Mucosa of stomach (tissue), 1 donor: ENCODE measurements around the gene IER5.
"Not testable (repeated sequence)": the region's sequence is repeated elsewhere in the genome, so short reads cannot be mapped to it uniquely, and the experiment has no call there.

Source experiments
- H3K27me3 ChIP-seq: one replicate; pipeline ENCODE4 v1.7.0; 2013; ENCODE audit warnings: mild to moderate bottlenecking, low read length; ENCODE audit not compliant: control insufficient read depth, insufficient read depth
- H3K36me3 ChIP-seq: one replicate; pipeline ENCODE4 v1.7.0; 2013; ENCODE audit warnings: low read length; ENCODE audit not compliant: control insufficient read depth, insufficient read depth
- H3K4me1 ChIP-seq: one replicate; pipeline ENCODE4 v1.7.0; 2013; ENCODE audit warnings: mild to moderate bottlenecking, low read length; ENCODE audit not compliant: control insufficient read depth, insufficient read depth
- H3K4me3 ChIP-seq: one replicate; pipeline ENCODE4 v1.7.0; 2013; ENCODE audit warnings: low read length
- H3K9ac ChIP-seq: one replicate; pipeline ENCODE4 v1.7.0; 2013; ENCODE audit warnings: mild to moderate bottlenecking, low read length, moderate library complexity
- H3K9me3 ChIP-seq: one replicate; pipeline ENCODE4 v1.7.0; 2013; ENCODE audit warnings: mild to moderate bottlenecking, low read length, moderate library complexity; ENCODE audit not compliant: control insufficient read depth
- donor health status: Pancreatic carcinoma.

The IER5 gene

GRCh38 chr1:181112071-181112929 is 23.8 kb downstream of the IER5 start:
- H3K36me3 ChIP-seq: no peaks in the 10 kb centered on the region
- no peaks in the 10 kb centered on the region for H3K27me3 ChIP-seq
- H3K9ac ChIP-seq: no peak overlapping the region
- H3K4me1 ChIP-seq: peaks cover 23% of the 10 kb centered on the region
- no peaks in the 10 kb centered on the region for H3K9me3 ChIP-seq
- no peak overlapping the region for H3K4me3 ChIP-seq

GRCh38 chr1:181113059-181113641 is 24.6 kb downstream of the IER5 start:
- H3K9me3 ChIP-seq: no peaks in the 10 kb centered on the region
- H3K36me3 ChIP-seq: no peaks in the 10 kb centered on the region
- H3K4me1 ChIP-seq: peaks cover 27% of the 10 kb centered on the region
- H3K27me3 ChIP-seq: no peaks in the 10 kb centered on the region
- H3K4me3 ChIP-seq: no peak overlapping the region
- H3K9ac ChIP-seq: no peak overlapping the region

DNA sequence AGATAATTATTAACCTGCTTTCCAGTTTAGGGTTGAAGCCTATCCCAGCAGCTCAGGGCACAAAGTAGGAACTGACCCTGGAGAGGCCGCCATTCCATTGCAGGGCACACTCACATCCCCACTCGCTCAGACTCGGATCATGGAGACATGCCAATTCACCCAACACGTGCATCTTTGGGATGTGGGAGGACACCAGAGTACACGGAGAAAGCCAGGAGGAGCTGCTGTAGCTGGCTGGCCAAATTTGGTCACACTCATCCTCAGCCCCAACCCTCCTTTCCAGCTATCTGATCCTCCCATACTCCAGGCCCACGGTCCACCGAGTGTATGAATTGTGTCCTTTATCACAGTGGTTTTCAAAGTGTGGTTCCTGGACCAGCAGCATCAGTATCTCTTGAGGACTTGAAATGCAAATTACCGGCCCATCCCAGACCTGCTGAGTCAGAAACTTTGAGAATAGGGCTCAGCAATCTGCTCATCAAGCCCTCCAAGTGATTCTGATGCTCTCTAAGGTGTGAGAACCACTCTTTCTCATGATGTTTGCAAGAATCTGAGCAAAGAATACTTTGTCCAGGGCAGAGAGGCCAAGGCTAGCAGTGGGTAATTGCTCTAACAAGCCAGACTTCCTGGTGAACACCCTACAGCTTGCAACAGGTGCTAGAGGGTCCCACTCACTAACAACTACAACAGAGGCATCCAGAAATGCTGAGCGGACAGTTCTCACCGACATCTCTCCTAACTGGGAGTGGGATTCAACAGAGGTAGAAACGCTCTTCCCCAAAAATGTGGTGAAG is 26.3 kb downstream of the IER5 start:
- no peak overlapping the region for H3K9ac ChIP-seq
- no peak overlapping the region for H3K4me3 ChIP-seq
- H3K27me3 ChIP-seq: no peaks in the 10 kb centered on the region
- H3K4me1 ChIP-seq: peaks cover 28% of the 10 kb centered on the region
- no peaks in the 10 kb centered on the region for H3K36me3 ChIP-seq
- no peaks in the 10 kb centered on the region for H3K9me3 ChIP-seq

GRCh38 chr1:181115368-181115684 is 26.8 kb downstream of the IER5 start:
- Histone ChIP-seq H3K4me3 (no peak overlapping the region), H3K27me3 (no peaks in the 10 kb centered on the region), H3K9ac (no peak overlapping the region), H3K4me1 (peaks cover 28% of the 10 kb centered on the region), H3K9me3 (no peaks in the 10 kb centered on the region), H3K36me3 (no peaks in the 10 kb centered on the region)

- H3K36me3 ChIP-seq, H3K4me3 ChIP-seq, H3K9ac ChIP-seq, H3K27me3 ChIP-seq, H3K9me3 ChIP-seq: not testable (repeated sequence)
- peaks cover 31% of the 10 kb centered on the region for H3K4me1 ChIP-seq
Observed at GRCh38 chr1:181115971-181116370, 27.5 kb downstream of the IER5 start.

DNA sequence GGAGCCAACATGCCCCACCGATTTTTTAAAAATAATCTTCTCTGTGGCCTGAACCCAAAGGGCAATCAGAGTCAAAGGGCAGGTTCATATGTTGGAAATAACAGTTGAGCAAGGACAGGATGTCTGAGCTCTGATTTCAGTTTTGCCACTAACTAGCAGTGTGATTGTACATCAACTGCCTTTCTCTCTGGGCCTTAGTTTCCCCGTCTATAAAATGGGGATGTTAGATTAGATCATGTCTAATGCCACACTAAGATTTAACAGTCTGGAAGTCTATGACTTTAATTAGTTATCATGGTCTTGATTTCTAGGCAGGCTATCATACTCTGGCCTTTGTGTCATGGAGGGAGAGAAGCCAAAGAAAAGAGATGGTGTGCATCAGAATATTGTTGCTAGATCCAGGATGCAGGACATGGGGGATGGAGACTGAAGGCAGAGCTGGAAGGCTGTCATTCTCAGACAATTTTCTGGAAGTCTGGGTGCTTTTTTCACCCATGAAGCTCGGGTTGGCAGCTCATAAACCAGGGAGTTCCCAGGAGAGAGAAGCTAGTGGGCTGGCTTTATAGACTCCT is 28.4 kb downstream of the IER5 start:
- no peak overlapping the region for H3K9ac ChIP-seq
- no peak overlapping the region for H3K4me3 ChIP-seq
- H3K9me3 ChIP-seq: no peaks in the 10 kb centered on the region
- no peaks in the 10 kb centered on the region for H3K27me3 ChIP-seq
- peaks cover 29% of the 10 kb centered on the region for H3K4me1 ChIP-seq
- no peaks in the 10 kb centered on the region for H3K36me3 ChIP-seq

DNA sequence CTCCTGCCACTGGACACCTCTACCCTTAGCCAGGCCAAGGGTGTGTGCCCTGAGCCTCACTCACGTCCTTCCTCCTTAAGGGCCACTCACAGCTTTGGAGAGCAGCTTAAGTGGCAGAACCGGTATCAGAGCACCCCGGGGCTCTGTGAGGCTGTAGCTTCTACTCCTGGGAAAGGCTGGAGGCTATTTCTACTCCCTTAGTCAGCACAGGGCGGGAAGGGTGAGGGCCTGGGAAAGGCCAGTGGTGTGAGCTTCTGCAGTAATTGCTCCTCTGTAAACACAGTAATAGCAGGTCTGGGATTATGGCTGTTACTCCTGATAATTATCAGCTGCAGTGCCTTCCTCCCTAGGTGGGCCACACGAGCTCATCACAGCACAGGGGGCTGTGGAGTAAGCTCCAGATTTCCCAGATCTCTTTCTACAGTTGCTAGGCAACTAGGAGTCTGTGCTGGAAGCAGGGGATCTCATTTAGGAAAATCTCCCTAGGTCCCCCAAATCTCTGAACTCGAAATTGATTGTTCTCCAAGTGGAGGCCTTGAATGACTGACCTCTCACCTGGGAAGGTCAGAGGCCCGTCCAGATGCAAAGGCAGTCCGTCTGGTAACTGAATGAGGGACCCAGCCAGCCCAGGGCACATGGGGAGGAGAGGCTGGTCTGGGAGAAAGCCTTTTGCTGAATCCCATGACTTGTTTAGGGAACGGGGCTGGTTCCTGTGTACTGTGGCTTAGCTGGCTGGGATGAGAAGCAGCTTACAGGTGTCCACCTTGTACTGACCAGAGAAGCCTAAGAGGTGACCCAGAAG is 29.3 kb downstream of the IER5 start:
- no peaks in the 10 kb centered on the region for H3K36me3 ChIP-seq
- H3K4me3 ChIP-seq: no peak overlapping the region
- no peak overlapping the region for H3K9ac ChIP-seq
- H3K27me3 ChIP-seq: no peaks in the 10 kb centered on the region
- H3K9me3 ChIP-seq: no peaks in the 10 kb centered on the region
- peaks cover 20% of the 10 kb centered on the region for H3K4me1 ChIP-seq

- no peak overlapping the region for H3K9ac ChIP-seq
- no peaks in the 10 kb centered on the region for H3K36me3 ChIP-seq
- no peak overlapping the region for H3K4me3 ChIP-seq
- H3K27me3 ChIP-seq: no peaks in the 10 kb centered on the region
- H3K4me1 ChIP-seq: peaks cover 13% of the 10 kb centered on the region
- H3K9me3 ChIP-seq: no peaks in the 10 kb centered on the region
Observed at GRCh38 chr1:181119093-181119989, 30.8 kb downstream of the IER5 start.

- Histone ChIP-seq H3K4me3 (no peak overlapping the region), H3K27me3 (no peaks in the 10 kb centered on the region), H3K9ac (no peak overlapping the region), H3K4me1 (peaks cover 13% of the 10 kb centered on the region), H3K36me3 (no peaks in the 10 kb centered on the region), H3K9me3 (no peaks in the 10 kb centered on the region)
Observed at GRCh38 chr1:181120924-181121323, 32.4 kb downstream of the IER5 start.

- no peaks in the 10 kb centered on the region for H3K27me3 ChIP-seq
- peaks cover 13% of the 10 kb centered on the region for H3K4me1 ChIP-seq
- H3K9ac ChIP-seq: no peak overlapping the region
- H3K4me3 ChIP-seq: no peak overlapping the region
- no peaks in the 10 kb centered on the region for H3K36me3 ChIP-seq
- no peaks in the 10 kb centered on the region for H3K9me3 ChIP-seq
Observed at GRCh38 chr1:181121498-181121897, 33.0 kb downstream of the IER5 start.

DNA sequence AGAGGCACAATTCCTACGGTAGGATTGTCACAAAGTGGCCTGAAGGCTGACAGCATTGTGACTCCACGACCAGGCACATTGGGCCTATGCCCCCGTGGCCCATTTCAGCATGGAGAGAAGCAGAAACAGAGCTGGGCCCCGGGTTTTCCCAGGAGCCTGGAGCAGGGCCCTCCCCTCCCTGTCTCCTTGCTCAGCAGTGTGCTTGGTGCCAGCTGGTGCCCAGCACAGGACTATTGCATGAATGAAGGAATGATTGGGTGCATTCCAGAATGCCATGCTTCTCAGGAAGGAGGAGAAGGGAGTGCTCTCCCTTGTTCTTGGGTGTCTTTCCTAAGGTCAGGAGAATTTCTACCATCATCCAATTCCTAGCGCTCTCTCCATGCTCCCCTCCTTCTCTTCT is 33.7 kb downstream of the IER5 start:
- Histone ChIP-seq H3K9me3 (no peaks in the 10 kb centered on the region), H3K27me3 (no peaks in the 10 kb centered on the region), H3K4me3 (no peak overlapping the region), H3K36me3 (no peaks in the 10 kb centered on the region), H3K4me1 (peaks cover 20% of the 10 kb centered on the region), H3K9ac (no peak overlapping the region)
